AG04449 (cell line): ENCODE results near the gene ASCC2.

Source experiments
- CTCF ChIA-PET: fragments of 350-600 bp; formaldehyde crosslinking; extraction: SDS; loops from one replicate; lab custom pipeline; 2021; ENCODE audit warnings: antibody characterized with exemption; lab: Yijun Ruan, JAX
- POLR2A ChIA-PET: fragments of 400-600, 350-600 bp; formaldehyde crosslinking; extraction: SDS; loops from one replicate; lab custom pipeline; 2020; ENCODE audit warnings: antibody characterized with exemption, inconsistent platforms; lab: Yijun Ruan, JAX
- DNase-seq: peaks from one replicate; pipeline ENCODE4 v3.0.0-alpha.2; 2010; ENCODE audit warnings: low read depth, low spot score
- H3K4me3 ChIP-seq: 2 replicates; pipeline ENCODE4 v1.5.1; 2011; ENCODE audit warnings: low read depth, mild to moderate bottlenecking, control low read depth, low read length
- TF ChIP-seq, protein P1 (sequence below): IDR thresholded peaks from one replicate; pipeline ENCODE4 v1.5.1; 2011; ENCODE audit warnings: mild to moderate bottlenecking, moderate library complexity, low read length, control low read depth, inconsistent platforms; ENCODE audit not compliant: insufficient read depth; ENCODE audit errors: missing control alignments

ASCC2 gene

DNA sequence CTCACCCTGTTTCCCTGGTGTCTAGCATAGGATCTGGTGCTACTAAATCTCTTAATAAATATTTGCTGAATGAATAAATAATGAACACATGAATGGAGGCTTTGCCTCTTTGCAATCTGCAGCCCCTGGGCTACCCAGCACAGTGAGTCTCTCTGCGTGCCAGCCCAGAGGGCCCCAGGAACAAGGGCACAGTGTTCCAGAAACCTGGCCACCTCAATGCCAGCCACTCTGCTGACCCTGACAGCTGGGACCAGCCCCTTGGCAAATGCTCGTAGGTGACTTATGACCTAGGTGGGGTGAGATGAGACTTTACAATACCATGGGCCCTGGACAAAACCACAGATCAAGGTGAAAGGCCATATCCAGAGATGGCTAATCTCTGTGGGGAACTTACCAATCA lies 39.3 kb downstream of the ASCC2 start:
- no peak for DNase-seq
- no peak overlapping the region for H3K4me3 ChIP-seq
- ChIA-PET CTCF (interaction anchor here (0.8 to 2.0 kb wide), 6 partner anchors 17 to 208 kb away, joined by 3 to 7 read pairs (median 4); no protein-coding TSS in a partner anchor), POLR2A (no interaction called here)
- TF ChIP-seq, protein P1, sequence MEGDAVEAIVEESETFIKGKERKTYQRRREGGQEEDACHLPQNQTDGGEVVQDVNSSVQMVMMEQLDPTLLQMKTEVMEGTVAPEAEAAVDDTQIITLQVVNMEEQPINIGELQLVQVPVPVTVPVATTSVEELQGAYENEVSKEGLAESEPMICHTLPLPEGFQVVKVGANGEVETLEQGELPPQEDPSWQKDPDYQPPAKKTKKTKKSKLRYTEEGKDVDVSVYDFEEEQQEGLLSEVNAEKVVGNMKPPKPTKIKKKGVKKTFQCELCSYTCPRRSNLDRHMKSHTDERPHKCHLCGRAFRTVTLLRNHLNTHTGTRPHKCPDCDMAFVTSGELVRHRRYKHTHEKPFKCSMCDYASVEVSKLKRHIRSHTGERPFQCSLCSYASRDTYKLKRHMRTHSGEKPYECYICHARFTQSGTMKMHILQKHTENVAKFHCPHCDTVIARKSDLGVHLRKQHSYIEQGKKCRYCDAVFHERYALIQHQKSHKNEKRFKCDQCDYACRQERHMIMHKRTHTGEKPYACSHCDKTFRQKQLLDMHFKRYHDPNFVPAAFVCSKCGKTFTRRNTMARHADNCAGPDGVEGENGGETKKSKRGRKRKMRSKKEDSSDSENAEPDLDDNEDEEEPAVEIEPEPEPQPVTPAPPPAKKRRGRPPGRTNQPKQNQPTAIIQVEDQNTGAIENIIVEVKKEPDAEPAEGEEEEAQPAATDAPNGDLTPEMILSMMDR, result no peak

DNA sequence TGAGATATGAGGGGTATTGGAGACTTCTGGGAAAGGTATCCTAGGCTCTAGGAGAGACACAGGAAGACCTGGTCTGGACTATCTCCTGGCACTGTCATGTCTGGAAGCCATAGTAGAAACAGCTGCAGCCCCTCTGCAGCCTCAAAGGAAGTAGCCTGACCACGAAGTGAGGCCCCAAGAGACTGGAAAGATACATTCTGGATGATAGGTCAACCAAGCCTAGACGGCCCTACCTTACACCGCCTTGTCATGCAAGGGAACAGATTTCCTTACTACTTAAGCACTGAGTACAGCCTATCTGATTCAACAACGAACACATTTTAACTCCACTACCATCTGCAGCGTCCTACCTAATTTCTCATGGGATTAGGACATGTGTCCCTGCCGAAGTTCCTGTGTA lies 39.8 kb downstream of the ASCC2 start:
- CTCF ChIA-PET, result interaction anchor here (1.9 to 2.0 kb wide), 2 partner anchors 26 to 207 kb away, joined by 4 to 7 read pairs; no protein-coding TSS in a partner anchor
- H3K4me3 ChIP-seq, result no peak overlapping the region
- DNase-seq, result no peak
- POLR2A ChIA-PET, result no interaction called here
- TF ChIP-seq, protein P1, result no peak

DNA sequence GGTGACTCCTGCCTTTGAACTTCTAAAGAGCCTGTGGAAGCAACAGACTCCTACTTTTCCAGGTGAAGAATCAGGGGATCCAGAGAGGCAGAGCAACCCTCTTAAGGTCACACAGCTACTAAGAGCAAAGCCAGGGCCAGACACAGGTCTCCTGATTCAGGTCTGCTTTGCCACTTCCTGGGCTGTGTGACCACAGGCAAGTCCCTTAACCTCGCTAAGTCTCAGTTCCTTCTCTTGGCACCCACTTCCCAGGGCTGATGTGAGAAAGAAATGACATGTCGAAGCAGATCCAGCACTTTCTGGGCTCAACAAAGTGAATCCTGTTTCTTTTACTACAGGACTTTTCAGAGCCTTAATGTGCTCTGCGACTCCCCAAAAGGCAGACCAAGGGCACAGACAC lies 40.7 kb downstream of the ASCC2 start:
- TF ChIP-seq, protein P1, result no peak
- DNase-seq, result no peak
- POLR2A ChIA-PET, result no interaction called here
- H3K4me3 ChIP-seq, result no peak overlapping the region
- CTCF ChIA-PET, result interaction anchor here (1.3 to 2.0 kb wide), 2 partner anchors 25 to 208 kb away, joined by 3 to 4 read pairs; no protein-coding TSS in a partner anchor

DNA sequence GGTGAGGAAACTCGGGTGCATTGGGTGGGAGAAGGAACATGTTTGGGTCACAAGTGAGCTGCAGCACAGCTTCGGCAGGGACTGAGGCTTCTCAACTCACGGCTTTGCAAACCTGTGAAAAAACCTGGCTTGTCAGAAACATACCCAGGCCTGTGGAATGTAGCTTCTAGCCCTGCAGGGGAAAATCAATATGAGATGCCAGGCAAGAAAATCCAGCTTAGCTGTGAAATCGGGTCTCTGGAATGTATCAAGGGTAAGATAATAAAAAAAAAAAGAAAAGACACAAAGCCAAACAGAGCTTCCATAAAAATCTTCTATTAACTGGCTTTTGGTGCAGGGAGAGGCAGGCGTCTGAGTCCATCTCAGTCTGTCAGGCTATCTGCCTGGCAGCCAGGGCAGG lies 42.4 kb downstream of the ASCC2 start:
- ChIA-PET POLR2A (no interaction called here), CTCF (interaction anchor here (0.7 to 0.9 kb wide), 3 partner anchors 20 to 497 kb away, joined by 3 to 4 read pairs (median 3); no protein-coding TSS in a partner anchor)
- no peak overlapping the region for H3K4me3 ChIP-seq
- no peak for DNase-seq
- TF ChIP-seq, protein P1, result no peak

DNA sequence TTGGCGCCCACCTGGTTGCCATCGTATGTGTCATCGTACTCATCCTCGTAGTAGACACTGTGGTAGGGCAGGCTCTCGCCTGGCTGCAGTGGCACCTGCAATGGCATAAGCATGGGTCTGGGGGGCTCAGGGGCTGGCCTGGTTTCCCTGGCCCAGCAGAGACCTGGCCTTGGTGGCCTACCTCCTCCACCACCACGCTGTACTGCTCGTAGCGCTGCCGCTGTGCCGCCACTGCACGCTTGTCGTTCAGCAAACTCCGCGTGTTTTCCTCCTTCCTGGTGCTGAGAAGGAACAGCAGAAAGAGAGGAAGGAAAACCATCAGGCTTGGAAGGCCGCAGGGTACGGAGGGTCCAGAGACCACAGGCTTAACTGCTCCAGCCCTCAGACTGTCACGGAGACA lies 44.7 kb downstream of the ASCC2 start:
- no peak for DNase-seq
- TF ChIP-seq, protein P1, result no peak
- ChIA-PET POLR2A (no interaction called here), CTCF (no interaction called here)
- H3K4me3 ChIP-seq, result no peak overlapping the region

DNA sequence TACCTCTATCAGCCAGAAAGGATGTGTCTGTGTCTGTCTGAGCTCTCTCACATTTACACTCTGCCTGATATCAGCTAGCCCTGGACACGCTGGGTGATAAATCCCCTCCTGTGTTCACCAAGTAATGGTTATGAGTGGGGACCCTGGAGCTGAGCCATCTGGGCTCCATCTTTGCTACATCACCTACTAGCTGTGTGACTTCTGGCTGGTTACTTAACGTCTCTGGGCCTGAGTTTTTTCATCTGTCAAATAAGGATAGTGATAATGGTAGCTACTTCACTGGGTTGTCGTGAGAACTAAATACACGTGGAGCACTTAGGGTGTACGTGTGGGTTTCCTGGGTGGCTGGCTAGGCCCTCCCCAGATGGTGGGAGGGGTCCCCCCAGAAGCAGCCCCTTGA lies 48.0 kb downstream of the ASCC2 start:
- TF ChIP-seq, protein P1, result no peak
- DNase-seq, result no peak
- ChIA-PET CTCF (interaction anchor here (0.9 to 2.2 kb wide), 3 partner anchors 11 to 17 kb away, joined by 3 to 5 read pairs (median 4); no protein-coding TSS in a partner anchor), POLR2A (interaction anchor here (0.9 kb wide), 1 partner anchor 9 kb away, joined by 3 read pairs; no protein-coding TSS in a partner anchor)
- H3K4me3 ChIP-seq, result no peak overlapping the region
